HG02588 (cell line): Measurements from ENCODE around the gene YOD1.

Experiments
- ATAC-seq: cut with Tn5 transposase; IDR thresholded peaks from one replicate; pipeline ENCODE4 v1.9.1; 2021; ENCODE audit warnings: mild to moderate bottlenecking, moderate library complexity; ENCODE audit not compliant: unreplicated experiment

The YOD1 gene

DNA sequence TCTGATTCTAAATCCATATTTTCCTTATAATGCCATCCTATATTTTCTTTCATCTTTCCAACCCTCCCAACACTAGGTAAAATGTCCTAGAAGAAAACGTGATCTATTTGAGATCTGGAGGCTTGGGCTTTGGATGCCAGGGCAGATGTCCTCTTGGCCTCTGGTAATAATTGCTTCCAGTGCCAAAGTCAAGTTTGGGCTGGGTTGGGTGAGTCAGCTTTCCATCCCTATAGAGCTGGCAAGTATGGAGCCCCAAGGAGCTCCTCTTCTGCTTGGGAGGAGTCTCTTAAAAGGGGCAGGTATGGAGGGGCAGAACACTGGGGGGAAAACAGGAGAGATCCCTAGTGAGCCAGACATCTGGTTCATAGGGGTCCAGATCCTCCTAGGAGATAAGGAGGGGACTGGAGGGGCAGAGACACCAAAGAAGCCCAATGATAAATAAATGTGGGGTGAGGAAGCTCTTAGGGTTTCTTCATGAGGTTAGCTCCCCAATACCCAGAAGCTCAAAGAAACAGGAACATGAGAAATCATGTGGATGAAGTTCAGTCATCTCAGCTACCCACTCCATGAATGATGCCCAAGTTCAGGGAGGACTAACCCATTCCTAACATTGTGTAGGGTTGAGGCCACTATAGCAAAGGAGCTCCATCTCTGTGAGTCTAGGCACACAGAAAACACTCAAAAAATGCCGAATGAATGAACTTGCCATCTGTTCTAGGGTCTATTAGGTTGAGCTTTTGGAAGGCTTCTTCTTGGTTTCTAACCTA is 21.9 kb downstream of the YOD1 start:
- ATAC-seq: no peak

DNA sequence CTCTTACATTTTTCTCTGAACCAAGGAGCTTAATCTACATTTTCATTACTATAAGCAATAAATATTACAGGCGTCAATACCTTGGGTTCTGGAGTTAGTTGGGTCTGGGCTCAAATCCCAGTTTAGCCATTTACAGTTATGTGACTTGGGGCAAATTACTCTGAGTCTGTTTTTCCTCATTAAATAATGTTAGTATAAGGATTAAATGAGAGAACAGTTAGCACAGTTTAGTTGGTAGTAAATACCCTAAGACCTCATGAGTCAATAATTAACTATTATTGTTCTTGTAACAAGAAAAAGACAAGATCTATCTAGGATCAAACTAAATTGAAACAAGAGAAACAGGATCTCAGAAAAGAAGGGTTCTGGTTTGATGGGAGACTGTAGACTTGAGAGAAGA is 23.1 kb downstream of the YOD1 start:
- ATAC-seq: no peak

DNA sequence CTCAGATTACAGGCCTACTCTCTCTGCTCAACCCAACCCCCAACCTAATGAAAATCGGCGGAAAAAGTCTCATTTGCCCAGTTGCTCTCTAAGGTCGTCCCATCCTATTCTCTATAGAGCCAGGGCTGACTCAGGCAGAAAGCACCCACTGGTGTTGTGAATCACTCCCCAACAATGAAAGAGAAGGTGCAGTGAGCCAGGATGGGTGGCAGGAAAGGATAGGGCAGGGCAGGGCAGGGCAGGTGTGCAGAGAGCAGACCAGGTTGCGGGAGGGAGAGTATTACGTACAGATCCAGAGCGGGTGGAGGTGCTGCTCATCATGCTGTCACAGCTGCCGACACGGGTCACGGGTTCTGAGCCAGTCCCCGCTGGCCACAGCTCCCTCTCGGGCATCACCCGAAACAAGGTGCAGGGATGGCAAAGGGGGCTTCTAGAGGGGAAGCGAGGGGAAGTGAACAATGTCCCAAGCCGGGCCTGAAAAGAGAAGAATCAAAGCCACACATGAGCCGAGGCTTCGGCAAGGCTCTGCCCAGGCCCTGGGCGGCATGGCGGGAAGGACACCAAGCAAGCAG is 23.7 kb downstream of the YOD1 start:
- ATAC-seq: no peak

- ATAC-seq: no peak
Measured at GRCh38 chr1:207026104-207026534, 24.9 kb downstream of the YOD1 start.

GRCh38 chr1:207025146-207025880 is 25.7 kb downstream of the YOD1 start:
- no peak for ATAC-seq

DNA sequence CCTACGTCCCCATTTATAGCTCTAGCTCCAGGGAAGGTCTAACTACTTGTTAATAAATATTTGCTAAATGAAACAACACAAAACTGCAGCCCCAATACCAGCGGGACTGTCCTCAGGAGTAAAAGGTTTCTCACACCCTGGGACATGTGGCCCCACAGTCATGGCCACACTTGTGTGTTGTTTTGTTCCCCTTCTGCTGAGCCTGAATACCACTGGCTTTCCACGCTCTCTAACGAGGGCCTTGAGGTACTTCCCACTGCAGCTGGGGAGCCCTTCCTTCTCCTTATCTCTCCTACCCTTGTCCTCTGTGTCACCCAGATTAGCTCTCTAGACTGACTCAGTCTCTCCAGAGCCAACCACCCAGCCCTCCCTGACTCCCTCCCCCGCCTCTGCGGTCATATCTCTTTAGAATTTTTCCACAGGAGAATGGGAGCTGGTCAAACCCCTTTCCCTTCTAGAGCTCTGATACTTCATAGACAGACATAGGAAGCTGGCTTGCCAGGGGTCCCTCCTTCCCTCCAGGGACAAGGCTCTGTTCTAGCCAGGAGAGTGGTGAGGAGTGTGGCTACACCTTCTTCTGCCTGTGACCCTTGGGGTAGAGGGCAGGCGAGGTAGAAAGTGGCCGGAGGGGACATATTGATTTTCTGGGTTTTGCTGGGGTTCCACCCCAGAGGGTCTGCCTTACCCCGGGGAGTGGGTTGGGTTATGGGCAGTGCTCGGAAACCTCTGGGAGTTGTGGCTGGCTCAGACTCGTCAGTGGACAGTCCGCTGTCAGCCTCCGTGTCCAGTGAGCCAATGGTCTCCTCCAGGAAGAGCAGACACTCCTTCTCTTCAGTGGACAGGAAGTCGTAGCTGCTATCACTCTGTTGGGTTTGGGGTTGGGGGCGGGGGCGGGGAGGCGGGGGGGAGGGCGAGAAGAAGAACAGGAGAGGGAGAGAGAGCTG is 26.5 kb downstream of the YOD1 start:
- no peak for ATAC-seq

GRCh38 chr1:207022996-207023679 is 27.9 kb downstream of the YOD1 start:
- no peak for ATAC-seq

GRCh38 chr1:207021876-207022596 is 29.0 kb downstream of the YOD1 start:
- ATAC-seq: no peak

DNA sequence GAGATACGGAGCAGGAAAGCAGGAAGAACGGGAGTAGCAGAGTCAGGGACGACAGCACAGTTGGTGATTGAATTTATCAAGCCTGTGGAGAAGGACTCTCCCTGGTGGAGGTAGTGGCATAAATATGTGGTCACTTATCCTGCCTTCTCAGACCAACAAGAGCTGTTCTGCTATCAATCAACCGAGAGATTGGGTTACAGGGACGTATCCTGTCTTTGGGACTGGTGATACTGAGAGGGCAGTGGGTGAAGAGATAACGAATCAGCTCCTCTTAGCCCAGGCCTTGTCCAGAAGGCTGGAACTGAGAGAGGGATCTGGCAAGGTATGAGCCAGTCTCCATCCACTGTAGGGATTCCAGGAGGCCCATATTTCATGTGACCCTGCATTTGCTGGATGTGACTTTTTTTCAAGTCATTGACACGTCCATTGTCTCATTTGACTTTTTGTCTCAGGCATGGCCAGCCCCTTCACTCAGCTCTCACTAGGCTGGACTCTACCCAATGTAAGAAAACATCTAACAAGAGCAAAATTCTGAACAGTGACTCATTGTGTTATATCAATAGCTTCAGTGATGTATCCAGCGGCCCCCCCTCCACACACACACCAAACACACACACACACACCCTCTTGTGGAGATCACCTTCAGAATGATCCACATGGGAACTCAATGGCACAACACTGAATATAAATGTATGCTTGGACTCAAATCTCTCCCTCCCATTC is 29.7 kb downstream of the YOD1 start:
- no peak for ATAC-seq

- ATAC-seq: no peak
Measured at GRCh38 chr1:207020709-207021107, 30.3 kb downstream of the YOD1 start.

GRCh38 chr1:207020065-207020708 is 30.8 kb downstream of the YOD1 start:
- no peak for ATAC-seq

GRCh38 chr1:207019661-207020060 is 31.3 kb downstream of the YOD1 start:
- ATAC-seq: no peak

- ATAC-seq: no peak
Measured at GRCh38 chr1:207019161-207019560, 31.8 kb downstream of the YOD1 start.

DNA sequence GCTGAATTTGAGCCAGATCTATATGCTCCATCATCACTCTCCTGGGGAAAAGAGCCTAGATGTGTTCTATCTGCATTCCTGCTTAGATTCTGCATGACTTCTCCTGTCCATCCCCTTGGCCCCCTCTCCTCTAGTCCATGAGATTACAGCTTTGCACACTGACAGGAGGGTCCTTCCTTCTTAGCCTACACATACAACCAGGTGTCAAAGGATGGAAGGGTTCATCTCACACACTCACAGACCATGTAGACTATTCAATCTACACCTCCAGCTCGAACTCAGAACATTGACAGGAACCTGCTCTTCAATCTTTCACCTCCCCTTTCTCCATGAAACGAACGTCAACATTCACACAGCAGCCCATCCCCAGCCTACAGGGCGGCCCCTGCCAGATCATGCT is 32.3 kb downstream of the YOD1 start:
- ATAC-seq: no peak

DNA sequence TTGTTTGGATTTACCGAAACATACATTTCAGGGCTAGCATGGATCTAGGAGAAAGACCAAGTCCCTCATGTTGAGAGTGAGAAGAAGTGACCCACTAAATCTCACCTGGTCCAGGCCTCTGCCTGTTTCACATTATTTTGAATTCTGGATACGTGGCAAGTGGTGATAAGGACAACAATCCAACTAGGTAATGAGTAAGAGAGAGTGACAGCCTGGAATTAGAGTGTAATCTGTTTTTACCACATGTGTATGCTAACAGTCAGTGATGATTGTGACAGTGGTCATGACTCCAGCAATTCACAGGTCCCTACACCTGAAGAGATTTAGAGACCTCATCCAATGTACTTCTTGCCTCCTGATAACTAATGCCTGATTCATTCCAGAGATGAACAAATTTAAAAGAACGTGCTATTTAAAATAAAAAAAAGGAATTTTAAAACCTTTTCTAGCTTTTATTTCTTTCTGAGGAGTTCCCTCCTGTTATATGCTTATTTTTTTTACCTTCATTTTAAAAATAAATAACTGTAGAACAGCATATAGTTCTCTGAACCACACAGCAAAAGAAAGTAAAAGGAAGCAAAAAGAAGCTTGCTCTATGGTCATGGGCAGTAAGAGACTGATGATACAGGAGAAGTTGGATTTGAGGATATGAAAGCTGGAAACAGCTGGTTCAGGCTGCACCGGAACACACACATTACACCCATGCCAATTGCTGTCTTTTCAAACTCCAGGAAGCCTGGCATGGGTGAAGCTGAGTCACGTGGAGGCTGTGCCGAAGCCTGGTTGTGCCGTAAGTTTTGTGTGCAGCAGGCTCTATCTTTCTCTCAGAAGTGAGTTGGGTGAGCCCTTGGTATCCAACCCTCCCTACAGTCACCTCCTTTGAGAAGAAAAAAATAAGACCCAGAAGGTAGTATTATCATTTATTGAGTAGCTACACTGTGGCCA is 33.1 kb downstream of the YOD1 start:
- no peak for ATAC-seq

DNA sequence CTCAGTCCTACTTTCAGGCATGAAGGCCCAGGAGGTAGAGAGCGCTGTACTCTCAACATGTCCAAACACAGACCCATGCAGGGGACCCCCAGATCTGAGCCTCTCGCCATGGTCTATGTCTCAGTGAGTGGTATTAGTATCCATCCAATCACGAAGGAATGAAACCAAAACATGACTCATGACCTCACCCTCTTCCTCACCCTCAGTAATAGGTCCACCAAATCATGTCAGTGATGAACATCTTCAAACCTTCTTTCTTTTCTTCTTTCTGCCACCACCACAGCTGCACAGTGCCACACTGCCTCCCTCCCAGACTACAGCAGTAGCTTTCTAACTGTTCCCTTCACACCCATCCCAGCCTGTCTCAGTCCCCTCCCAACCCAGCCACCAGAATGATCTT is 35.2 kb downstream of the YOD1 start:
- ATAC-seq: no peak

DNA sequence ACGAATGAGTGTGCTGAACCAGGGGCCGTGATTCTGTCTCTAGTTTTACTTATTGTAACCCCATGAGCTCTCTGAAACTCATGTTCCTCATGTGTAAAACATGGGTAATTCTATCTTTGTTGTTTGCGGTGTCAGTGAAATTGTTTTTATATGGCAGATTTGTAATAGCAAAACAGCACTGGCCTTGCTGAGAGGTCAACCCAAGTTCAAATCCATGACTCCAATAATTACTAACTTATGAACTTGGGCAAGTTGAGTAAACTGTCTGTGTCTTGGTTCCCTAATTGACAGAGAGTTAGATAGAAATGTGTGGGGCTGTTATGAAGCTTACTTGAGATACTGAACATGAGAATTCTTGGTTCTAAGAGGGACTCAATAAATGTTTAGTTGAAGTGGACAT is 36.3 kb downstream of the YOD1 start:
- ATAC-seq: no peak
